Suppressor macrophage (primary cell): Measurements from ENCODE around the gene NOTCH1.

Source experiments
- DNase-seq, 4 experiments: peaks; one replicate each; pipeline ENCODE4 v3.0.0-alpha.2; 2020 to 2022

Gene NOTCH1

GRCh38 chr9:136544964-136545691 lies 720 bp downstream of the NOTCH1 start:
- DNase-seq: peak; percentile 28 to 65 (median 40)

GRCh38 chr9:136544548-136544963 lies 1.3 kb downstream of the NOTCH1 start:
- DNase-seq: peak; percentile 26 to 64 (median 56)

GRCh38 chr9:136543830-136544547 lies 1.9 kb downstream of the NOTCH1 start:
- DNase-seq: no peak

- DNase-seq: no peak
Measured at GRCh38 chr9:136543280-136543679, 2.6 kb downstream of the NOTCH1 start.

- DNase-seq: no peak
Measured at GRCh38 chr9:136542241-136543040, 3.4 kb downstream of the NOTCH1 start.

GRCh38 chr9:136541709-136542108 lies 4.1 kb downstream of the NOTCH1 start:
- DNase-seq: no peak

GRCh38 chr9:136541179-136541578 lies 4.7 kb downstream of the NOTCH1 start:
- DNase-seq: peak in 2 of 4 experiments; percentile 36 to 41

GRCh38 chr9:136539427-136540421 lies 6.1 kb downstream of the NOTCH1 start:
- DNase-seq: peak; percentile 97 to 99 (median 98)

GRCh38 chr9:136538599-136539426 lies 7.0 kb downstream of the NOTCH1 start:
- DNase-seq: peak; percentile 22 to 73 (median 48)

- no peak for DNase-seq
Measured at GRCh38 chr9:136537896-136538598, 7.8 kb downstream of the NOTCH1 start.

- no peak for DNase-seq
Measured at GRCh38 chr9:136537411-136537810, 8.4 kb downstream of the NOTCH1 start.

GRCh38 chr9:136536721-136537241 lies 9.1 kb downstream of the NOTCH1 start:
- no peak for DNase-seq

- no peak for DNase-seq
Measured at GRCh38 chr9:136536051-136536720, 9.7 kb downstream of the NOTCH1 start.

- no peak for DNase-seq
Measured at GRCh38 chr9:136535070-136535469, 10.8 kb downstream of the NOTCH1 start.

GRCh38 chr9:136534366-136534765 lies 11.5 kb downstream of the NOTCH1 start:
- no peak for DNase-seq

GRCh38 chr9:136533775-136534157 lies 12.1 kb downstream of the NOTCH1 start:
- DNase-seq: peak; percentile 85 to 89 (median 88)

GRCh38 chr9:136532799-136533774 lies 12.8 kb downstream of the NOTCH1 start:
- peak in 2 of 4 experiments; percentile 17 to 45 for DNase-seq
